AG04450 (cell line): ENCODE data around the gene PRDX1. TPM values are rescaled to one million over a fixed set of nuclear protein-coding genes. Genes with fewer than 3 reads are reported as not detected.

Source experiments
- CTCF ChIA-PET: fragments of 300-600, 350-600 bp; formaldehyde crosslinking; extraction: SDS; loops from one replicate; lab custom pipeline; 2022; ENCODE audit warnings: antibody characterized with exemption, inconsistent platforms; lab: Charles Lee
- POLR2A ChIA-PET: fragments of 350-600 bp; formaldehyde crosslinking; extraction: SDS; loops from one replicate; lab custom pipeline; 2021; ENCODE audit warnings: antibody characterized with exemption, inconsistent platforms; lab: Yijun Ruan, JAX
- DNase-seq: peaks from one replicate; pipeline ENCODE4 v3.0.0-alpha.2; 2011; ENCODE audit warnings: low read depth, low spot score
- H3K27ac ChIP-seq: one replicate; pipeline ENCODE4 v1.5.1; 2012; ENCODE audit warnings: low read depth, low read length, control low read depth
- H3K27me3 ChIP-seq: one replicate; pipeline ENCODE4 v1.6.0; 2012; ENCODE audit warnings: low read length; ENCODE audit not compliant: control insufficient read depth, insufficient read depth
- H3K4me3 ChIP-seq: 2 replicates; pipeline ENCODE4 v1.5.1; 2011; ENCODE audit warnings: mild to moderate bottlenecking, low read depth, low read length, control low read depth
- H3K9me3 ChIP-seq: 2 replicates; pipeline ENCODE4 v1.5.1; 2012; ENCODE audit warnings: low read length; ENCODE audit not compliant: control insufficient read depth, insufficient read depth
- polyA plus RNA-seq: library from polyadenylated mRNA; depleted of rRNA; stranded (reverse); fragments of >200 nt; gene quantifications from 2 replicates; pipeline ENCODE4 v1.2.3, GENCODE V29; 2011
- TF ChIP-seq, protein P1 (sequence below): IDR thresholded peaks from 2 replicates; pipeline ENCODE4 v1.5.1; 2011; ENCODE audit warnings: low read depth, low read length, control low read depth, inconsistent platforms

Gene PRDX1
- polyA plus RNA-seq, 1 experiment: 1,110 TPM

GRCh38 chr1:45507893-45508292, 13.8 kb downstream of the PRDX1 start:
- H3K27ac ChIP-seq: no peak overlapping the region
- TF ChIP-seq, protein P1, sequence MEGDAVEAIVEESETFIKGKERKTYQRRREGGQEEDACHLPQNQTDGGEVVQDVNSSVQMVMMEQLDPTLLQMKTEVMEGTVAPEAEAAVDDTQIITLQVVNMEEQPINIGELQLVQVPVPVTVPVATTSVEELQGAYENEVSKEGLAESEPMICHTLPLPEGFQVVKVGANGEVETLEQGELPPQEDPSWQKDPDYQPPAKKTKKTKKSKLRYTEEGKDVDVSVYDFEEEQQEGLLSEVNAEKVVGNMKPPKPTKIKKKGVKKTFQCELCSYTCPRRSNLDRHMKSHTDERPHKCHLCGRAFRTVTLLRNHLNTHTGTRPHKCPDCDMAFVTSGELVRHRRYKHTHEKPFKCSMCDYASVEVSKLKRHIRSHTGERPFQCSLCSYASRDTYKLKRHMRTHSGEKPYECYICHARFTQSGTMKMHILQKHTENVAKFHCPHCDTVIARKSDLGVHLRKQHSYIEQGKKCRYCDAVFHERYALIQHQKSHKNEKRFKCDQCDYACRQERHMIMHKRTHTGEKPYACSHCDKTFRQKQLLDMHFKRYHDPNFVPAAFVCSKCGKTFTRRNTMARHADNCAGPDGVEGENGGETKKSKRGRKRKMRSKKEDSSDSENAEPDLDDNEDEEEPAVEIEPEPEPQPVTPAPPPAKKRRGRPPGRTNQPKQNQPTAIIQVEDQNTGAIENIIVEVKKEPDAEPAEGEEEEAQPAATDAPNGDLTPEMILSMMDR: no peak
- DNase-seq: no peak
- ChIA-PET CTCF (interaction anchor here (0.5 kb wide), 1 partner anchor 205 kb away, joined by 3 read pairs; no protein-coding TSS in a partner anchor), POLR2A (interaction anchor here (1.1 to 4.3 kb wide), 3 partner anchors 8 to 63 kb away, joined by 3 to 27 read pairs (median 5); partner anchors contain the start of genes CCDC163, MMACHC and PRDX1)
- H3K27me3 ChIP-seq: no peaks in the 10 kb centered on the region
- H3K4me3 ChIP-seq: no peak overlapping the region
- H3K9me3 ChIP-seq: no peaks in the 10 kb centered on the region

DNA sequence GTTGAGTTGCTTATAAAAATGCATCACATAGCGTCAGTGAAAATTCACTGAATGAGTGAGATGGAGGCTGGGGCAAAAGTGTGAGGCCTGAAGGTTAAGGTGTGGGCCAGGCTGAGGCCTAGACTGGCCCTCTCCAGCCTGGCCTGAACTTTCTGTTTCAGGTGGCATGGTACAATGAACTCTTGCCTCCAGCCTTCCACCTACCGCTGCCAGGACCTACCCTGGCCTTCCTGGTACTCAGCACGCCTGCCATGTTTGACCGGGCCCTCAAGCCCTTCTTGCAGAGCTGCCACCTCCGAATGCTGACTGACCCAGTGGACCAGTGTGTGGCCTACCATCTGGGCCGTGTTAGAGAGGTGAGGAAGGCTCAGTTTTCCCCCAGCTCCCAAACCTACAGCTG, 14.5 kb downstream of the PRDX1 start:
- ChIA-PET CTCF (interaction anchor here (0.5 kb wide), 1 partner anchor 204 kb away, joined by 3 read pairs; no protein-coding TSS in a partner anchor), POLR2A (interaction anchor here (1.1 to 4.3 kb wide), 2 partner anchors 14 to 64 kb away, joined by 3 to 27 read pairs; partner anchors contain the start of gene PRDX1)
- H3K9me3 ChIP-seq: no peaks in the 10 kb centered on the region
- DNase-seq: no peak
- H3K27me3 ChIP-seq: no peaks in the 10 kb centered on the region
- TF ChIP-seq, protein P1: no peak
- H3K4me3 ChIP-seq: no peak overlapping the region
- H3K27ac ChIP-seq: no peak overlapping the region

GRCh38 chr1:45503462-45504360, 18.0 kb downstream of the PRDX1 start:
- POLR2A ChIA-PET: no interaction called here
- CTCF ChIA-PET: no interaction called here
- no peaks in the 10 kb centered on the region for H3K9me3 ChIP-seq
- H3K27ac ChIP-seq: no peak overlapping the region
- DNase-seq: no peak
- TF ChIP-seq, protein P1: no peak
- no peaks in the 10 kb centered on the region for H3K27me3 ChIP-seq
- no peak overlapping the region for H3K4me3 ChIP-seq

DNA sequence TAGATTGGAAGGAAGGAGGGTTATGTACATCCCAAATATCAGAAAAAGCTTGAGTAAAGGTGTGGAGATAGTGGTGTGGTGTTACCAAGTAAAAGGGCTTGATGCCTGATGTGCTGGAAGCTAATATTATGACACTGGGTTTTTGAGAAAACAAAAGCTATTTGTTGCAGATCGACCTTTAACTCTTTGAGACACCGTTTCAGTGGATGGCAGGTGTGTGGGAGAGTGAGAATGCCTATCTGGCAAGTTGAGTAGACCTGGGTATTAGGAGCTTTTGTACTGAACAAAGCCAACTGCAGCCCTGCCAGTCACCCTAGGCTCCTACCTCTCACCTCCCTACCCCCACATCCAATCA, 20.2 kb downstream of the PRDX1 start:
- H3K9me3 ChIP-seq: no peaks in the 10 kb centered on the region
- TF ChIP-seq, protein P1: no peak
- no peak overlapping the region for H3K4me3 ChIP-seq
- no peaks in the 10 kb centered on the region for H3K27me3 ChIP-seq
- H3K27ac ChIP-seq: no peak overlapping the region
- no peak for DNase-seq
- CTCF ChIA-PET: interaction anchor here (0.6 to 2.5 kb wide), 4 partner anchors 9 to 68 kb away, joined by 3 to 16 read pairs (median 8); no protein-coding TSS in a partner anchor
- POLR2A ChIA-PET: interaction anchor here (1.0 to 4.4 kb wide), 2 partner anchors 16 to 20 kb away, joined by 6 to 66 read pairs; partner anchors contain the start of gene PRDX1
